DOHH2 (cell line): ENCODE measurements around the gene MACROD2.

ENCODE experiments used
- H3F3A ChIP-seq: fragments of 200-600 bp; sonication (generic), shearing (Covaris generic); 2 replicates; pipeline ENCODE4 v1.6.0; 2016; ENCODE audit warnings: antibody characterized with exemption, mild to moderate bottlenecking; ENCODE audit not compliant: control insufficient read depth, insufficient read depth
- H3K27ac ChIP-seq: fragments of 200-600 bp; sonication (generic); 2 replicates; pipeline ENCODE4 v1.5.1; 2014; ENCODE audit warnings: low read depth, mild to moderate bottlenecking, low read length, moderate library complexity
- H3K27me3 ChIP-seq: fragments of 200-600 bp; sonication (generic); 2 replicates; pipeline ENCODE4 v1.6.1; 2014; ENCODE audit warnings: mild to moderate bottlenecking, low read length, mixed read lengths; ENCODE audit not compliant: control insufficient read depth
- H3K36me3 ChIP-seq: fragments of 200-600 bp; sonication (generic); 2 replicates; pipeline ENCODE4 v1.6.1; 2014; ENCODE audit warnings: mild to moderate bottlenecking, low read length, moderate library complexity, mixed read lengths; ENCODE audit not compliant: control insufficient read depth
- H3K4me1 ChIP-seq: fragments of 200-600 bp; sonication (generic); 2 replicates; pipeline ENCODE4 v1.6.1; 2014; ENCODE audit warnings: mild to moderate bottlenecking, low read length, mixed read lengths; ENCODE audit not compliant: control insufficient read depth
- H3K4me2 ChIP-seq: fragments of 200-600 bp; sonication (generic); 2 replicates; pipeline ENCODE4 v1.6.0; 2014; ENCODE audit warnings: mild to moderate bottlenecking, low read length, moderate library complexity
- H3K4me3 ChIP-seq: fragments of 200-600 bp; sonication (generic); 2 replicates; pipeline ENCODE4 v1.5.1; 2014; ENCODE audit warnings: mild to moderate bottlenecking, low read length, mixed read lengths
- H3K79me2 ChIP-seq: fragments of 200-600 bp; sonication (generic); 2 replicates; pipeline ENCODE4 v1.6.1; 2014; ENCODE audit warnings: mild to moderate bottlenecking, low read length, mixed read lengths; ENCODE audit not compliant: control insufficient read depth
- H3K9me2 ChIP-seq: fragments of 200-600 bp; sonication (generic); replicated peaks from 2 replicates; pipeline ENCODE4 v1.6.1; 2014; ENCODE audit warnings: mild to moderate bottlenecking, low read length, mixed read lengths; ENCODE audit not compliant: control insufficient read depth
- H3K9me3 ChIP-seq: fragments of 200-600 bp; sonication (generic); 2 replicates; pipeline ENCODE4 v1.6.1; 2014; ENCODE audit warnings: antibody characterized with exemption, low read length, mixed read lengths; ENCODE audit not compliant: control insufficient read depth, insufficient read depth
- H4K20me1 ChIP-seq: fragments of 200-600 bp; sonication (generic); 2 replicates; pipeline ENCODE4 v1.6.0; 2014; ENCODE audit warnings: low read depth, mild to moderate bottlenecking, antibody characterized with exemption, low read length, moderate library complexity; ENCODE audit not compliant: control insufficient read depth, insufficient read depth
- CTCF ChIP-seq: fragments of 200-600 bp; sonication (generic); IDR thresholded peaks from one replicate; pipeline ENCODE4 v1.5.1; 2014; ENCODE audit warnings: antibody characterized with exemption, mild to moderate bottlenecking, low read depth, low read length; ENCODE audit not compliant: poor library complexity, severe bottlenecking
- EZH2phosphoT487 ChIP-seq: fragments of 200-600 bp; sonication (generic); IDR thresholded peaks from 2 replicates; pipeline ENCODE4 v1.6.1; 2017; ENCODE audit warnings: borderline replicate concordance, mild to moderate bottlenecking, antibody characterized with exemption, low read length, moderate library complexity, mixed read lengths

Gene MACROD2

DNA sequence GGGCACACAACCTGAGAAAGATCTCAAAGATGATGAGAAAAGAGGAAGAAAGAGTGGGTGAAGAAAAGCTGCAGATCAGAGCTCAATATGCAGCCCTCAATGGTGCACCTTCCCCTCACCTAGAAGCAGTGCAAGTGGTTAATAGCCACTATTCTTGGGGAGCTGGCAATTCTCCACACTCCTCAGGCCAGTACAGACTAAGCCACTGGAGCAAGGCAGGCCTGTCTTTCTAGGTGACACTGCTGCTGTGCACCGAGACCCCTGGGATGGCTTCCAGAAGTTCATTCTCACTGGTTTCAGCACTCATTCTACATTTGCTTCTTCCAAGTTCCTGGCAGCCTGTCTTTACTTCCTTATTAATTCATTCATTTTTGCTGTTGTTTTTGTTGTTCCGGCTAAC is 1604.6 kb downstream of the MACROD2 start:
- Histone ChIP-seq H3K4me1 (no peaks in the 10 kb centered on the region), H3K9me3 (no peaks in the 10 kb centered on the region; the same call in 1 of the 2 replicates), H3K27me3 (no peaks in the 10 kb centered on the region), H3K4me2 (no peak overlapping the region), H3K4me3 (no peak overlapping the region), H3K27ac (no peak overlapping the region), H3K36me3 (no peaks in the 10 kb centered on the region), H3K9me2 (no peaks in the 10 kb centered on the region), H4K20me1 (no peaks in the 10 kb centered on the region), H3F3A (no peaks in the 10 kb centered on the region), H3K79me2 (no peaks in the 10 kb centered on the region)
- TF ChIP-seq CTCF (no peak), EZH2phosphoT487 (no peak)

DNA sequence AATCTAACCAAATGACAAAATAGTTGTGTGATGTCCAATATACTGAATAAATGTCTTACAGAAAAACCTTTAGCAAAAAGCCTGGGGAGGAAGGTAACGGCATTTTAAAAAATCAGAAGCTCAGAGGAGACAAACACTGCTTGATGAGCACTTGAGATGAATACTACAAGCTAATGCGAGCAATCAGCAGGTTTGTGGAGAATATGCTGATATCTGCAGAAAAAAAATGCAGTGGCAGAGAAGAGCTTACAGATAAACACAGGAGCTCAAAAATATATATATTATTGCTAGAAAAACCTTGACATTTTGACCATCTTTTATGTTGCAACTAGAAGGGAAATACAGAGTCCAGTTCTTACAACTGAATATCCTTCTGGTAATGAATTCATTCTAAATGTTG is 1605.2 kb downstream of the MACROD2 start:
- H3K27ac ChIP-seq: no peak overlapping the region
- TF ChIP-seq CTCF (no peak), EZH2phosphoT487 (no peak)
- no peaks in the 10 kb centered on the region for H3K79me2 ChIP-seq
- H3K27me3 ChIP-seq: no peaks in the 10 kb centered on the region
- no peaks in the 10 kb centered on the region for H3K9me2 ChIP-seq
- H3K4me1 ChIP-seq: no peaks in the 10 kb centered on the region
- no peak overlapping the region for H3K4me2 ChIP-seq
- H3K36me3 ChIP-seq: no peaks in the 10 kb centered on the region
- H4K20me1 ChIP-seq: no peaks in the 10 kb centered on the region
- H3F3A ChIP-seq: no peaks in the 10 kb centered on the region
- no peak overlapping the region for H3K4me3 ChIP-seq
- H3K9me3 ChIP-seq: no peaks in the 10 kb centered on the region; the same call in 1 of the 2 replicates

GRCh38 chr20:15603506-15603905 is 1608.2 kb downstream of the MACROD2 start:
- no peaks in the 10 kb centered on the region for H3K27me3 ChIP-seq
- H3K27ac ChIP-seq: no peak overlapping the region
- H3F3A ChIP-seq: no peaks in the 10 kb centered on the region
- no peaks in the 10 kb centered on the region for H3K9me3 ChIP-seq
- H3K9me2 ChIP-seq: no peaks in the 10 kb centered on the region
- no peaks in the 10 kb centered on the region for H3K79me2 ChIP-seq
- H4K20me1 ChIP-seq: no peaks in the 10 kb centered on the region
- no peaks in the 10 kb centered on the region for H3K4me1 ChIP-seq
- no peak overlapping the region for H3K4me3 ChIP-seq
- TF ChIP-seq EZH2phosphoT487: no peak
- no peak for TF ChIP-seq CTCF
- H3K36me3 ChIP-seq: no peaks in the 10 kb centered on the region
- no peak overlapping the region for H3K4me2 ChIP-seq
